NCI-H2081 treated with DMSO at 0.1 percent for 48 hours (cell line): ENCODE results near the gene LRRC37A2.
"Not testable (repeated sequence)": the region's sequence is repeated elsewhere in the genome, so short reads cannot be mapped to it uniquely, and the experiment has no call there.

ENCODE experiments used
- DNase-seq: peaks from one replicate; lab custom pipeline; 2025; lab: John Stamatoyannopoulos, UW

The LRRC37A2 gene

DNA sequence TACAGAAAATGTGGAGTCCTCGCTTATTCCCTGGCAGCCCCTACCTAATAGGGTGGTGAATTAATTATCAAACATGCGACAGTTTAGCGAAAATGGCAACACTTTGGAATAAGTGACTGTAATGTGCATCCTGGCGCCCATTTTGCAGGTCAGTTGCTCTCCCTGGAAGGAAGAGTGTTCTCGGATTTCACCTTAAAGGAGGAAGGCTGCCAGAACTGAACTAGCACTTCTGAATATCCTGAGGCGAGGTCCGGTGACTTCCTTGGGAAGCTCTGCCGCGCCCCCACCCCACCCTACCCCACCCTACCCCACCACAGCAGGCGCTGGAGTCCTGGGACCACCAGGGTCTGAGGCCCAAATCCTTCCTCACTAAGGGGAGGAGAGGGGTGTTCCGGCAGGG lies at the start of gene LRRC37A2:
LRRC37A2 (plus strand) TSS at position 301 of the 400 bp plus-strand sequence. CDS start 245 bp downstream, outside the sequence.
- DNase-seq: not testable (repeated sequence)

DNA sequence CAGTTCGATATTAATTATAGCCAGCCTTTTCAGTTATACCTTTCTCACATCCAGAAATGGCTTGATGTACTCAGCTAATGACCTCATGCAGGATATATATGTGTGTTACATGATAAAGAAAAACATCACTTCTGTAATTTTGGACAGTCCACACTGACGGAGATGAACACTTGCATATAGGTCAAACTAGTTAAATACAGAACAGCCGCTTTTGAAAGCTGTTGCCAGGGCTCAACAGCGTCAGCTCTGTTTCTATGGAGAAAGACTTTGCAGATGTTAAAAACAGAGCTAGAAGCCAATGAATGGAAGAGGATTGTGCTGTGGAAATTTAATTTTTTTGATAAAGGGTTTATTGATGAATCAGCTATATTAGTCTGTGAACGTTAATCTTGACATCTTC lies 44.6 kb upstream of the LRRC37A2 start:
- DNase-seq: not testable (repeated sequence)

GRCh38 chr17:46474489-46474888 lies 37.8 kb upstream of the LRRC37A2 start:
- DNase-seq: not testable (repeated sequence)

DNA sequence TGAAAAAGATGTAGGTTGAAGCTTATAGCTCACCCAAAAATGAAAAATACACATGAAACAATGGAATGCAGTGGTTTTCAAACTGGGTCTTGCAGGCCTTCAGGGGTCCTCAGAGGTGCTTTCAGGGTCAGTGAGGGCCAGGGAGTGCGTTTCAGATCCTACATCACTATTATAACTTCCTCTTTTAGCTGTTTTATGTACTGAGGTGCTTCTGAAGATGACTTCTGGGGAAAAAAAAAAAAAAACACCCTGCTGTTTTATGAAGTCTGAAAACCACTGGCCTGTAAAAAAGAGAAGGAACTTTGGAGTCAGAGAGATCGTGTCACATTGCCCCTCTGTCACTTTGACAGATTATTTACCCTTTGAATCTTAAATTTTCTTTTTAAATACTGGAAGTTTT lies 36.7 kb upstream of the LRRC37A2 start:
- not testable (repeated sequence) for DNase-seq

- DNase-seq: not testable (repeated sequence)
Observed at GRCh38 chr17:46478823-46479222, 33.4 kb upstream of the LRRC37A2 start.

DNA sequence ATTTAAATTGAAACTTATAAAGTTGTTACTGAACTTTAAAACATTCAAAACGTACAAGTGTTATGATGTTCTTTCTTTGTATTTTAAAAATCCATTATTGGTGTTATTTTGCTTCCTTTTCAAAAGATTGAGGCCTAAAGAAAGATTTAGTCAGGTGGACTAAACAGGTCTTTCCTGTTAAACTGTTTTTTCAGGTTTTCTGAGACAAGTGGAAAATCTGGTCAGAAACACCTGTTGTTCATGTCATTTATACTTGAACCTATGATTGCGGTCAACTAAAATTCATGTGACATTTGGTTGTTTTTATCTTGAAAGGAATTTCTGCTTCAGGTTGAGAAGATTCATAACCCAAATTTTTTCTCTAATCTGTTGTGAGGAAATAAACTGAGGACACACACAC lies 31.0 kb upstream of the LRRC37A2 start:
- not testable (repeated sequence) for DNase-seq

- not testable (repeated sequence) for DNase-seq
Observed at GRCh38 chr17:46492021-46492420, 20.2 kb upstream of the LRRC37A2 start.

DNA sequence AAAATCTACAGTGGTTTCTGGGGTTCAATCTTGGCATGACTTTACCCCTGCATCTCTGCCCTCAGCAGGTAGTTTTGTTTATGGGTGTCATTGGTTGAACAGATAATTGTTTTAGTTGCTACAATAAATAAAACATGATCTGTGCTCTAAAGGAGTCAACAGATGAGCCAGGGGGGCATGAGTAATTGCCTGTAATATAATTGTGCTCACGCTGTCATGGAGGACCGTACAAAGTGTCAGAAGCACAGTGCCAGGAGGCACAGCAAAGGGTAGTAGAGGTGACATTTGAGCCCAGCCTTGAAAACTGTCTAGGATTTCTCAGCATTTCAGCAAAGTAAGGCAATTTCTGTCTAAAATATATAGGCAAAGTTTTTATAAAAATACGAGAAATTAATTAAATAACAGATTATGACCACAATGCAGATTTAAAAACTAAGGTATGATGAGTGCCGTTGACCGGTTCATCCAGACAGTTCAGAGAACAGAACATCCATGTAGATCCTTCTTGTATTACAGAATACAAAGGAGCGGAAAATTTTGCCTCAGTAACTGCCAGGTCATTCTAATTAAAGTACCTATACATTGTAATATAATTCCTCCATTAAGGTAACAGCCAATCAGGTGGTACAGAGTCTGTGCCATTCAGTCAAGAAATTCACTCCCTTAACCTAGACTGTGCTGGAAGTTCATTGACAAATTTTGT lies 12.7 kb upstream of the LRRC37A2 start:
- not testable (repeated sequence) for DNase-seq

GRCh38 chr17:46505896-46506295 lies 6.4 kb upstream of the LRRC37A2 start:
- DNase-seq: not testable (repeated sequence)

DNA sequence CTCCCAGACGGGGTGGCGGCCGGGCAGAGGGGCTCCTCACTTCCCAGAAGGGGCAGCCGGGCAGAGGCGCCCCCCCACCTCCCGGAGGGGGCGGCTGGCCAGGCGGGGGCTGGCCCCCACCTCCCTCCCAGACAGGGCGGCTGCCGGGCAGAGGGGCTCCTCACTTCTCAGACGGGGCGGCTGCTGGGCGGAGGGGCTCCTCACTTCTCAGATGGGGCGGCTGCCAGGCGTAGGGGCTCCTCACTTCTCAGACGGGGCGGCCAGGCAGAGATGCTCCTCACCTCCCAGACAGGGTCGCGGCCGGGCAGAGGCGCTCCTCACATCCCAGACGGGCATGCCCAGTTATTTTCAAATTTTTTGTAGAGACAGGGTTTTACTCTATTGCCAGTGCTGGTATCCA lies 22.4 kb downstream of the LRRC37A2 start:
- not testable (repeated sequence) for DNase-seq

DNA sequence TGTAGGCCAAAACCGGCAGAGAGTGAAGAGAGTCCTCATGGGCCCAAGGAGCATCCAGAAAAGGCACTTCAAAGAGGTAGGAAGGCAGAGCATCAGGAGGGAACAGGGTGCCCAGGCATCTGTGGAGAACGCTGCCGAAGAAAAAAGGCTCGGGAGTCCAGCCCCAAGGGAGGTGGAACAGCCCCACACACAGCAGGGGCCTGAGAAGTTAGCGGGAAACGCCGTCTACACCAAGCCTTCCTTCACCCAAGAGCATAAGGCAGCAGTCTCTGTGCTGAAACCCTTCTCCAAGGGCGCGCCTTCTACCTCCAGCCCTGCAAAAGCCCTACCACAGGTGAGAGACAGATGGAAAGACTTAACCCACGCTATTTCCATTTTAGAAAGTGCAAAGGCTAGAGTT lies 36.3 kb downstream of the LRRC37A2 start:
- DNase-seq: not testable (repeated sequence)

GRCh38 chr17:46559155-46559554 lies 46.9 kb downstream of the LRRC37A2 start:
- DNase-seq: not testable (repeated sequence)

DNA sequence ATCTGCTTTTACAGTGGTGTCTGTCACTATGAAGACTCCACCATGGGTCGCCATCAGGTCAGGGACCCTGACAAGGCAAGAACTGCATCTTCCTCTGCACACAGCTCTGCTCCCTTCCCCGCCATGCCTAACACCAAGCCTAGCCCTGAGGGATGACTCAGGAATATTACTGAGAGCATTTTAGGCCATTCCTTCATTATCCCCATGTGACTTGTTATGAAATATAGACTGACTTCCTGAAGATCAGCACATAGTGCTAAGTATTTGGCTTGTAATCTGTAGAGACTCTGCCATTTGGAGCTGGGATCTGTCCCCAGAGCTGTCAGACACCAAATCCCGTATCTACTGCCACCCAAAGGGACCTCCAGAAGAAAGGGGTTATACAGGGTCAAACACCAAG lies 47.8 kb downstream of the LRRC37A2 start:
- DNase-seq: not testable (repeated sequence)

DNA sequence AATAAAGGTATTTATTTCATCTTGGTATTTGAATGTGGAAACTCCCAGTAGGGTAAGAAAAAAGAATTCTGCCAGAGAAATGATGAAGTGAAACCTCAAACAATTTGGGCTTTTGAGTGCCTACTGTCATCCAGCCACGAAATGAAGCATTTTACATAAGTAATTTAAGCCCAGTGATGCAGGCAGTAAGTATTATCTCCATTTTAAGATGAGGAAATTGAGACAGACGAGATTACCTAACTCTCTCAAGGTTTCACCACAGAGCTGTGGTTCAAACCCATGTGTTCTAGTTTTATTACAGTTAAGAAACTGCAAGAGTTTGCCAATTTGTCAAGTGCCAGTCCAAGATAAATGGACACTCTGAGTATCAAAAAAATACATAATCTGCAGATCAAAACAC lies 54.0 kb downstream of the LRRC37A2 start:
- not testable (repeated sequence) for DNase-seq

GRCh38 chr17:46566980-46567379 lies 54.7 kb downstream of the LRRC37A2 start:
- not testable (repeated sequence) for DNase-seq

GRCh38 chr17:46571796-46572195 lies 59.5 kb downstream of the LRRC37A2 start:
- DNase-seq: not testable (repeated sequence)

DNA sequence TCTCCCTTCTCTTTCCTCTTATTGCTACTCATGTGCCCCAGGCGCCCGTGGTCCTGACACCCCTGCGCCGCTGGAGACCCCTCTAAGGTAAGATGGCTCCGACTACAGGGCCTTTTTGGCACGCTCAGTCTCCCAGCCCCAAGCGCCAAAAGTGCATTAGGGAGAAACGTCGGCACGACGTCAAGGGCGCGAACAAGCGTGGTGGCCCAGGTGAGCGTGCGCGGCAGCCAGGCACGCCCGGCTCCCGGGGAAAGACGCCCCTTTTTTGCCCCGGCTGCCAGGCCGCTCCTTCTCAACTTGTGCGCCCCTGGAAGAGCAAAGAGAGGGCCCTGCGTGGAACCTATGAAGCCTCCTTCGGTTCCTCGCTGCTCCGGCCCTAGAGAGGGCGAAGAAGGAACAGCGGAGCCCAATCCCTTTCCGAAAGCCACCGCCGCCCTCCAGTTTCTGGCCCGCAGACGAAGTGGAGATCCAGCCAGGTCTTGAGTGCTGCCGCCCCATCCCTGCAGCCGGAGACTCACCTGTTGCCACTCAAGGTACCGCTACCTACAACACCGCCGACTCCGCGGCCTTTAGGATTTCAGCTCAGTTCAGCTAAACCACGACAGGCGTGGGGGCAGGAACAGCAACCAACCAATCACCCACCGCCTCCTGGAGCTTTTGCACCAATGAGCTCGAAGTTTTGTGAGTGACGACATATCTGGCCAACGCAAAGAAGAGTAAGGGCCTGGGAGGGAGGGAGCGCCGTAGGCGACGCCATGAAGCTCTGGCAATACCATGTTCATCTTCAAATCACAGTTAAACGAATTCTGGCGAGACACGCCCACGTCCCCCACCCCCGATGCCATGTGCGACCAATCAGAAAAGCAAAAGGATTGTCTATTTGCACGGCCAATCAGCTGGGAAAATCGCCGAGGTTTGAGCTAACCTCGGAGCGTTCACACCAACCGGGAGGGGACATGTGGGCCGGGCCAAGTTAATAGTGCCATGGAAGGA lies 67.1 kb downstream of the LRRC37A2 start, which contains the start of gene ARL17A:
ARL17A (minus strand) TSS at position 609 of the 993 bp plus-strand sequence. CDS start 3,369 bp downstream, outside the sequence.
- DNase-seq: not testable (repeated sequence)

GRCh38 chr17:46580082-46580481 lies 67.8 kb downstream of the LRRC37A2 start:
- not testable (repeated sequence) for DNase-seq

DNA sequence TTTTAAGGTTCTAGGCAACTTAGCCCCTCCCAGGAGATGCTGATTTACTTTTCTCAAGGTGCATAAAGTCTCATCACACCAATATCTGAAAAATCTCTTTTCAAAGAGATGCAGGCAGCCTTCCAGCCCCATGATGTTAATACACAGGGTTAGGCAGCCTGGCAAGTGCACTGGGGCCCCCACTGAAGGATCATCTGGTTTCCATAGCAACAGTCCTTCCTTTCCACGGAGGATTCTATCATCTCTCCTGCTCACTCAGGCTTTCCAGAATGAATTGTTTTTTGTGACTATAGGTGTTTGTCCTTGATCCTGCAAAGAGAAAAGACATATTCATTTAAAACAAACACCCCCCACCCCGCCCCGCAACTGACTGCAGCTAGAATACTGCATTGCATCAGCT lies 73.2 kb downstream of the LRRC37A2 start:
- not testable (repeated sequence) for DNase-seq

GRCh38 chr17:46590157-46591146 lies 78.2 kb downstream of the LRRC37A2 start, which contains the start of gene NSF:
TSS of gene NSF (plus strand) at chr17:46590669. CDS start at chr17:46590776, 107 bp downstream.
- not testable (repeated sequence) for DNase-seq

GRCh38 chr17:46591332-46591731 lies 79.1 kb downstream of the LRRC37A2 start:
- DNase-seq: not testable (repeated sequence)
